Lower leg skin (tissue), 4 donors: Measurements from ENCODE around the gene COMMD9. TPM values are rescaled to one million over a fixed set of nuclear protein-coding genes. Genes with fewer than 3 reads are reported as not detected.

ENCODE experiments used
- DNase-seq, 2 donors: peaks; one replicate each; pipeline ENCODE4 v3.0.0-alpha.2; 2019; ENCODE audit warnings: low spot score in 2 of 2
- H3K4me3 ChIP-seq: fragments of 200-600 bp; sonication (generic); 2 replicates; pipeline ENCODE4 v1.5.1; 2017; ENCODE audit warnings: mild to moderate bottlenecking, low read depth; ENCODE audit not compliant: poor library complexity, severe bottlenecking
- POLR2A ChIP-seq, 2 donors: fragments of 450-650 bp; IDR thresholded peaks; one replicate each; pipeline ENCODE4 v1.6.1; 2016 to 2017; ENCODE audit warnings: antibody characterized with exemption in 2 of 2, mild to moderate bottlenecking in 1 of 2, moderate library complexity in 1 of 2
- WGBS, 2 donors: methylation state at CpG; one replicate each; pipeline ENCODE4 v1.1.5; 2018; 5-methylcytosine and 5-hydroxymethylcytosine counted together
- intact Hi-C: fragments of 100-400 bp; cut with DNase I; formaldehyde crosslinking; loops from one replicate; pipeline ENCODE4 v1.15.0; 2023; ENCODE audit warnings: low total_unique reads
- total RNA-seq, 4 donors: library from RNA; depleted of rRNA; stranded (reverse); fragments of >200 nt; gene quantifications; one replicate each; pipeline ENCODE4 v1.1.0, GENCODE V29; 2016
- TF ChIP-seq, protein P1 (sequence below), 3 donors: fragments of 450-650 bp; IDR thresholded peaks; one replicate each; pipeline ENCODE4 v1.5.1; 2016; ENCODE audit warnings: antibody characterized with exemption in 3 of 3, mild to moderate bottlenecking in 3 of 3, moderate library complexity in 2 of 3

COMMD9 gene
- total RNA-seq, 4 donors from 2014 or later = 33.3 to 57.6 (median 42.9) TPM

DNA sequence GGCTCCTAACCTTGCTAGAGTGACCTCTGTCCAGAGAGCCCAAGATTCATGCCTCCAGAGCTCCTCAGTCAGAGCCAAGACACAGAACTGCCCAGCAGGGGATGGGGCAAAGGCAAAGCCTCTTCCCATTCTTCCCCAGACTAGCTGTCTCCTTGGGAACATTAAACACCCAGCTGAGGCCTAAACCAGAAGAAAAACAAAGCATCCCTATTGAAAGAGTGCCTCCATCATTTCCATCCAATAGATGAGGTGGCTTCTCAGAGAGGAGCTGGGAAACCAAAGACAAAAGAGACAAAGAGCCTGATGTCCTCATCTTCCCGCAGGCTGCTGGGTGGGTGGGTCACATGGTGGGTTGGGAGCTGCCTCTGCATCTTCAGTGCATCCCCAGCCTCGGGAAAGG is 37.4 kb downstream of the COMMD9 start:
- no peak overlapping the region for H3K4me3 ChIP-seq
- TF ChIP-seq POLR2A (IDR thresholded peaks at IDR 0.05) = no peak
- TF ChIP-seq, protein P1, sequence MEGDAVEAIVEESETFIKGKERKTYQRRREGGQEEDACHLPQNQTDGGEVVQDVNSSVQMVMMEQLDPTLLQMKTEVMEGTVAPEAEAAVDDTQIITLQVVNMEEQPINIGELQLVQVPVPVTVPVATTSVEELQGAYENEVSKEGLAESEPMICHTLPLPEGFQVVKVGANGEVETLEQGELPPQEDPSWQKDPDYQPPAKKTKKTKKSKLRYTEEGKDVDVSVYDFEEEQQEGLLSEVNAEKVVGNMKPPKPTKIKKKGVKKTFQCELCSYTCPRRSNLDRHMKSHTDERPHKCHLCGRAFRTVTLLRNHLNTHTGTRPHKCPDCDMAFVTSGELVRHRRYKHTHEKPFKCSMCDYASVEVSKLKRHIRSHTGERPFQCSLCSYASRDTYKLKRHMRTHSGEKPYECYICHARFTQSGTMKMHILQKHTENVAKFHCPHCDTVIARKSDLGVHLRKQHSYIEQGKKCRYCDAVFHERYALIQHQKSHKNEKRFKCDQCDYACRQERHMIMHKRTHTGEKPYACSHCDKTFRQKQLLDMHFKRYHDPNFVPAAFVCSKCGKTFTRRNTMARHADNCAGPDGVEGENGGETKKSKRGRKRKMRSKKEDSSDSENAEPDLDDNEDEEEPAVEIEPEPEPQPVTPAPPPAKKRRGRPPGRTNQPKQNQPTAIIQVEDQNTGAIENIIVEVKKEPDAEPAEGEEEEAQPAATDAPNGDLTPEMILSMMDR (IDR thresholded peaks at IDR 0.05) = no peak
- DNase-seq = no peak
- 81 to 83% methylated on average over 2 of the region's 2 CpGs for WGBS, 2 donors
- intact Hi-C loops = loop anchor here (10.0 kb wide), 1 partner anchor 417 kb away; no protein-coding TSS in a partner anchor

DNA sequence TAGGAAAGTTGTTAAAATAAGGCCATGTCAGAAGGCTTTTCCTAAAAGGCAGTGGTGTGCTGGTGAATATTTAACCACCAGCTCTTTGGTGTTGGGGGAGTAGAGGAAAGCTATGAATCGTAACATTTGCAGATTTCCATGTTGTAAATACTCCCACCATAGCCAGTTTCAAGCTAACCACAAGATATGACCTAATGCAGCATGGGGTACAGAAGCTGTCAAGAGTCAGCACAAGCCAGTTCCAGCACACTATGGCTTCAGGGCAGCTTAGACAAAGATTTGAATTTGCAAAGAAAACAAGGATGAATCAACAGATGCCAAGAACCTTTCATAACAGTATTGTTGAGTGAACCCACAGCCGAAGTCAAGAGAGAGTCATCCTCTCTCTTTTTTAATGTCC is 40.0 kb downstream of the COMMD9 start:
- DNase-seq = no peak
- intact Hi-C loops = no loop called here
- 52 to 57% methylated on average over 2 of the region's 2 CpGs for WGBS, 2 donors
- TF ChIP-seq, protein P1 (IDR thresholded peaks at IDR 0.05) = no peak
- TF ChIP-seq POLR2A (IDR thresholded peaks at IDR 0.05) = no peak
- no peak overlapping the region for H3K4me3 ChIP-seq

DNA sequence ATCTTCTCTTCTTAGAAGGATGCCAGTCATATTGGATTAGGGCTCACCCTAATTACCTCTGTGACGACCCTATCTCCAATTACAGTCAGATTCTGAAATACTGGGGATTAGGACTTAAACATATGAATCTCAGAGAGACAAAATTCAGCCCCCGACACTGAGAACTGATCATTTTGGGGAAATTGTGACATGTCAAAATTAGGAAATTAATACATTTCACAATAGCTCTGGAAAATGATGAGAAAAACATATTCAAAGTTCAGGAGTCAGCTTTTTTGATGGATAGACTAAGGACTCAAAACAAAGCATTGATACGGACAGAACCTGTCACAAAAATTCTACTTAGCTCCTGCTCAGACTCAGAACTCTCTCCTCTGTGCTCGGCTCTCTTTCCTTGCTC is 40.8 kb downstream of the COMMD9 start:
- no peak overlapping the region for H3K4me3 ChIP-seq
- no peak for DNase-seq
- intact Hi-C loops = no loop called here
- 80 to 83% methylated on average over 4 of the region's 4 CpGs for WGBS, 2 donors
- TF ChIP-seq, protein P1 (IDR thresholded peaks at IDR 0.05) = no peak
- TF ChIP-seq POLR2A (IDR thresholded peaks at IDR 0.05) = no peak

DNA sequence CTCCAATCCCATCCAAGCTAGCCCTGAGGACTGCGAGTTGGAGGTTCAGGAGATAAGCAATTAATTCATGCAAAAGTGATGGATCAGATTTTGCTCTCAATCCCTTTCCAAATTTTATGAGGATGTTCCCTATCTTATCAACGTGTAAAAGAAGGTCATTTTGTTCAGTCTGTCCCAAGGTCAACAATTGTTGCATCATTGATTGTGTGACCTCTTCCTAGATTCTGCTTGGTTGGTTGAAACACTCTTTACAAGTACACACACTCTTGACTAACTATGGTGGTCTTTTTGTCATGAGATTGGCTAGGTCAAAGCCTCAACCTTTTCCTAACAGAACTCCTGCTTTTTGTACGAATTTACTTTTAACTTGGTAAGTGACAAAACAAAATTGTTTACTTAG is 41.7 kb downstream of the COMMD9 start:
- H3K4me3 ChIP-seq = no peak overlapping the region
- DNase-seq = no peak
- 47 to 59% methylated on average over 3 of the region's 3 CpGs for WGBS, 2 donors
- TF ChIP-seq, protein P1 (IDR thresholded peaks at IDR 0.05) = no peak
- TF ChIP-seq POLR2A (IDR thresholded peaks at IDR 0.05) = no peak
- intact Hi-C loops = no loop called here

DNA sequence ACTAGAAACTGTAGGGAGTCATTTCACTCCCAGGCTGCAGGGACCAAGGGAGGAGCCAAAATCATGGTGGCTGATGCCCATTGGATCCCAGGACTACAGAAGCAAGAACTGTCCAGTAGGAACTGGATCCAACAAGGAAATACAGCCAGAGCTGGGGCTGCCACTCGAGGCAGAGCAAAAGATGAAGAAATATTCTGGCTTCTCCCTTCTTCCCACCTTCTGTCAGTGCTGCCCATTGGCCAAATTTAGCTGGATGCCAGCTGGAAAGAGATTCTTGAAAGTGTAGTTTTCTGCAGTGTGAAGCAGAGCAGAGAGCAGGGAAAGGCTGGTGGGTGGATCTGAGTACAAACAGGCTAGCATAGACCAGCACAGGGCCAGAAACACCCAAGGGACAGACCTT is 45.6 kb downstream of the COMMD9 start:
- no peak for TF ChIP-seq POLR2A (IDR thresholded peaks at IDR 0.05)
- TF ChIP-seq, protein P1 (IDR thresholded peaks at IDR 0.05) = no peak
- 85 to 89% methylated on average over 1 of the region's 1 CpG for WGBS, 2 donors
- DNase-seq = no peak
- no peak overlapping the region for H3K4me3 ChIP-seq
- intact Hi-C loops = no loop called here

DNA sequence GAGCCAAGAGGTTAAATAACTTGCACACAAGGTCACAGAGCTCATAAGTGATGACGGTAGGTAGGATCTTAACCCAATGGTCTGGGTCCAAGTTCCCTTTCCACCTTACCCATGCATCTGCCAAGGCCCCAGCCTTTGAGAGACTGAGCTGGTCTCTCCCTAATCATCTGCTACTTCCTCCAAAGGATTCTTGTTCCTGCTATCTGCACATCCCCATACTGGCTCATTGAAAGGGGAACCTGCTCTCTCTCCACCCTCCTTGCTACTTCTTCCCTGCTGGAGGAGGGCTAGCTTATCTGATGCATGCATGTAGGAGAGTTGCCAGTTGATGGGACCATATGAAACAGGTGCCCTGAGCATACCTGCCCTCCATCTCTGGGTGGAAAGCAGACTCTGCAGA is 47.7 kb downstream of the COMMD9 start:
- no peak overlapping the region for H3K4me3 ChIP-seq
- DNase-seq = no peak
- TF ChIP-seq, protein P1 (IDR thresholded peaks at IDR 0.05) = no peak
- TF ChIP-seq POLR2A (IDR thresholded peaks at IDR 0.05) = no peak
- intact Hi-C loops = no loop called here
- 77 to 88% methylated on average over 1 of the region's 1 CpG for WGBS, 2 donors
